ENCODE measurements around the gene RCBTB1.
"Not testable (repeated sequence)": the region's sequence is repeated elsewhere in the genome, so short reads cannot be mapped to it uniquely, and the experiment has no call there.

RCBTB1 gene

GRCh38 chr13:49597043-49597641 lies 11.8 kb upstream of the RCBTB1 start:
- H3K9me3 Mint-ChIP-seq: peaks cover 5% of the 10 kb centered on the region
- peaks cover 4% of the 10 kb centered on the region for H3K36me3 Mint-ChIP-seq (ENCODE audit: low read depth)
- TF ChIP-seq CTCF (IDR thresholded peaks at IDR 0.05; ENCODE audit: unreplicated experiment in 3 of 3): no peak
- no peaks in the 10 kb centered on the region for H3K4me1 Mint-ChIP-seq
- no peak overlapping the region for H3K27ac Mint-ChIP-seq
- no peak overlapping the region for H3K4me3 Mint-ChIP-seq
- peaks cover 7% of the 10 kb centered on the region for H3K27me3 Mint-ChIP-seq (ENCODE audit: low read depth)

- Mint-ChIP-seq H3K27me3 (ENCODE audit: low read depth) (peaks cover 7% of the 10 kb centered on the region), H3K4me3 (no peak overlapping the region), H3K9me3 (peaks cover 7% of the 10 kb centered on the region), H3K27ac (no peak overlapping the region), H3K4me1 (no peaks in the 10 kb centered on the region), H3K36me3 (ENCODE audit: low read depth) (peaks cover 4% of the 10 kb centered on the region)
- no peak for TF ChIP-seq CTCF (IDR thresholded peaks at IDR 0.05; ENCODE audit: unreplicated experiment in 3 of 3)
Observed at GRCh38 chr13:49596221-49596620, 10.9 kb upstream of the RCBTB1 start.

- Mint-ChIP-seq H3K27me3 (ENCODE audit: low read depth) (peaks cover under 1% of the 10 kb centered on the region), H3K9me3 (peaks cover 7% of the 10 kb centered on the region), H3K4me1 (no peaks in the 10 kb centered on the region), H3K4me3 (no peak overlapping the region), H3K36me3 (ENCODE audit: low read depth) (peaks cover 4% of the 10 kb centered on the region), H3K27ac (no peak overlapping the region)
- no peak for TF ChIP-seq CTCF (IDR thresholded peaks at IDR 0.05; ENCODE audit: unreplicated experiment in 3 of 3)
Observed at GRCh38 chr13:49594576-49594975, 9.2 kb upstream of the RCBTB1 start.

- H3K9me3 Mint-ChIP-seq; H3K4me1 Mint-ChIP-seq; H3K27ac Mint-ChIP-seq; H3K36me3 Mint-ChIP-seq (ENCODE audit: low read depth); H3K27me3 Mint-ChIP-seq (ENCODE audit: low read depth); H3K4me3 Mint-ChIP-seq: not testable (repeated sequence)
Observed at GRCh38 chr13:49593876-49594275, 8.5 kb upstream of the RCBTB1 start.

- not testable (repeated sequence) for H3K9me3 Mint-ChIP-seq; H3K36me3 Mint-ChIP-seq (ENCODE audit: low read depth); H3K27ac Mint-ChIP-seq; H3K4me3 Mint-ChIP-seq; H3K27me3 Mint-ChIP-seq (ENCODE audit: low read depth)
- peaks cover 11% of the 10 kb centered on the region for H3K4me1 Mint-ChIP-seq
Observed at GRCh38 chr13:49590714-49591113, 5.4 kb upstream of the RCBTB1 start.

GRCh38 chr13:49587311-49587847 lies 2.0 kb upstream of the RCBTB1 start:
- Mint-ChIP-seq H3K4me3 (peak overlapping the region in 2 of 3 experiments; percentile 83 to 87), H3K27me3 (ENCODE audit: low read depth) (no peaks in the 10 kb centered on the region), H3K4me1 (peaks cover 22% of the 10 kb centered on the region), H3K27ac (no peak overlapping the region), H3K9me3 (peaks cover 2% of the 10 kb centered on the region), H3K36me3 (ENCODE audit: low read depth) (peaks cover 7% of the 10 kb centered on the region)
- TF ChIP-seq CTCF (IDR thresholded peaks at IDR 0.05; ENCODE audit: unreplicated experiment in 3 of 3): no peak

GRCh38 chr13:49586717-49587116 lies 1.4 kb upstream of the RCBTB1 start:
- Mint-ChIP-seq H3K27me3 (ENCODE audit: low read depth) (no peaks in the 10 kb centered on the region), H3K4me3 (peak overlapping the region; percentile 83 to 91 (median 87)), H3K36me3 (ENCODE audit: low read depth) (peaks cover 11% of the 10 kb centered on the region), H3K9me3 (peaks cover 1% of the 10 kb centered on the region), H3K4me1 (peaks cover 25% of the 10 kb centered on the region), H3K27ac (peak overlapping the region; percentile 52 to 94 (median 84))
- TF ChIP-seq CTCF (IDR thresholded peaks at IDR 0.05; ENCODE audit: unreplicated experiment in 3 of 3): no peak
